Articular chondrocyte of knee joint (primary cell): ENCODE data around the gene ATP6AP2. TPM values are rescaled to one million over a fixed set of nuclear protein-coding genes. Genes with fewer than 3 reads are reported as not detected.

ENCODE experiments used
- small RNA-seq: library from RNA; depleted of rRNA; stranded (forward); fragments of <200 nt; gene quantifications from one replicate; pipeline ENCODE3, GENCODE V24; 2012
- total RNA-seq: library from RNA; depleted of rRNA; stranded (reverse); fragments of >200 nt; gene quantifications from 2 replicates; pipeline ENCODE4 v1.2.3, GENCODE V29; 2012

Gene ATP6AP2
- 144 and 164 TPM in 2 replicates for total RNA-seq

DNA sequence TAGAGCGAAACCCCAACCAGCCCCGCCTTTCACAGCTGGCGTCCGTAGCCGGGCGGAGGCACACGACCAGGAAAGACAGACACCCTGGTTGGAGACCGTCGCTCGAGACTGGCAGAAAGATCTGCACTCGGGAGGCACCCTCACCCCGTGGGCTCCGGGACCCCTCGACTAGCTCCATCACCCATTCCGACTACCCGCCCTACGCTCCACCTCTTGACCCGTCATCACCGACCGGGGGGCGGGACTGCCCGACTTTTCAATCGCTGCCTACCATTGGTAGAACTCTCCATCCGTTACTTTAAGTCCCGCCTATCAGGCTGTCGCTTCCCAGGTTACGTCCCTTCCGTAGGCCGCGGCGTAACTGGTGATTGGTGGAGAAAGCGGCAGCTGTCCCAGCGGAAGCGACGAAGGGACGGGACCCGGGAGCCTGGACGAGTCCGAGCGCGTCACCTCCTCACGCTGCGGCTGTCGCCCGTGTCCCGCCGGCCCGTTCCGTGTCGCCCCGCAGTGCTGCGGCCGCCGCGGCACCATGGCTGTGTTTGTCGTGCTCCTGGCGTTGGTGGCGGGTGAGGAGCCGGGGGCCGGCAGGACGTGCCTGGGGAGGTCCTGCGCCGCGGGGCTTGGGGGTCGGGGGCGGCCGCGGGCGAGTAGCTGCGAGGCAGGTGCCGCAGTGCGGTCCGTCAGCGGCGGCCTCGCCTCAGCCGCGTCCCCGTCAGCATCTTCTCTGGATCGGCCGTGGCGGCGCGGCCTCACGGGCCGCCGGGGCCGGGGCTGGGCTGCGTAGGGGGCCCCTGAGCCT lies at the start of gene ATP6AP2:
ATP6AP2 (plus strand) TSS at position 434 of the 799 bp plus-strand sequence; CDS start at position 530, 96 bp downstream.

DNA sequence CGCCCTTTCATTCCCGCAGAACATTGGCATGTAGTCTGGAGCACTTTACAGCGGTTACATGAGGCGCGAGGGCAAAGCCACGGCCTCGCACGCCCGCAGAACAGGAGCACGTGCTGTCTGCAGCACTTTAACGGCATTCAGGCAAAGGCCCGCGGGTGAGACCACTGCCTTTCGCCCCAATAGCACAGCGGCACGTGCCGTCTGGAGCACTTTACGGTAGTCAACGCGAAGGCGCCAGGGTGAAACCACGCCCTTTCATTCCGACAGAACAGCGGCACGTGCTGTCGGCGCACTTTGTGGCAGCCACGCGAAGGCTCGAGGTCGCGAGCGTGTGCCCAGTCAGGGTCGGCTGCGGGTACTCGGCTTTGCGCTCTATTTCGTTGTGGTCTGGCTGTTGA lies 42.4 kb downstream of the ATP6AP2 start, which contains the start of gene MPC1L:
MPC1L (plus strand) TSS at position 290 of the 398 bp plus-strand sequence. CDS start 138 bp downstream, outside the sequence.

GRCh38 chrX:40647307-40648197 lies 66.8 kb downstream of the ATP6AP2 start, which contains the start of gene CXorf38:
Gene CXorf38, minus strand, starts transcription at chrX:40647561. Its CDS starts 41 bp downstream, at chrX:40647520.

Small RNAs within 50 kb of the gene (small RNA-seq; reads per million reads assigned to genes)
- gene RNU7-164P, result not detected

Other genes starting within 250 kb of the ATP6AP2 start
- not detected in 2 replicates for gene MPC1L, start 42.5 kb downstream of the ATP6AP2 start, total RNA-seq
- gene CXorf38, start 66.6 kb downstream of the ATP6AP2 start, total RNA-seq, result 12.6 and 15.8 TPM in 2 replicates
- gene MED14, start 154.6 kb downstream of the ATP6AP2 start, total RNA-seq, result 41.5 and 43.5 TPM in 2 replicates